ENCODE results near the gene OSBPL6. TPM values are rescaled to one million over a fixed set of nuclear protein-coding genes. Genes with fewer than 3 reads are reported as not detected.

The OSBPL6 gene
- total RNA-seq, 1 donor from 2014 or later = 6.4 TPM

DNA sequence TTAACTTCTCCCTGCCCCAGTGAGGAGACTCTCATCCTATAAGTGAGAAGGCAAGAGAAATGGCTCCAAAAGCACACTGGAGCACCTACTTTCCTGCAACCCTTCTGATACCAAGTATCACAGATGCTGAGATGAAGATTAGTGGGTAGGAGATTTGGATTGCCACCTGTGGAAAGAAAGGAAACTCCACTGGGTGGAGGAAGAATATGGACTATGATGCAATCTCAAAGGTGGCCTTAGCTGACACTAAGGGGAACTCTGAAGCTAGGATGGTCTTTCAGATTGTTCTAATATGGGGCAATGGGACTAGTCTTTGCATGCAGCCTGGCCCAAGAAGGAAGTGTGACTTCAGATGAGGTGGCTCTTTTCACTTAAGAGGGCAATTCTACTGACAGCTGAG is 235.0 kb downstream of the OSBPL6 start:
- TF ChIP-seq, protein P1, sequence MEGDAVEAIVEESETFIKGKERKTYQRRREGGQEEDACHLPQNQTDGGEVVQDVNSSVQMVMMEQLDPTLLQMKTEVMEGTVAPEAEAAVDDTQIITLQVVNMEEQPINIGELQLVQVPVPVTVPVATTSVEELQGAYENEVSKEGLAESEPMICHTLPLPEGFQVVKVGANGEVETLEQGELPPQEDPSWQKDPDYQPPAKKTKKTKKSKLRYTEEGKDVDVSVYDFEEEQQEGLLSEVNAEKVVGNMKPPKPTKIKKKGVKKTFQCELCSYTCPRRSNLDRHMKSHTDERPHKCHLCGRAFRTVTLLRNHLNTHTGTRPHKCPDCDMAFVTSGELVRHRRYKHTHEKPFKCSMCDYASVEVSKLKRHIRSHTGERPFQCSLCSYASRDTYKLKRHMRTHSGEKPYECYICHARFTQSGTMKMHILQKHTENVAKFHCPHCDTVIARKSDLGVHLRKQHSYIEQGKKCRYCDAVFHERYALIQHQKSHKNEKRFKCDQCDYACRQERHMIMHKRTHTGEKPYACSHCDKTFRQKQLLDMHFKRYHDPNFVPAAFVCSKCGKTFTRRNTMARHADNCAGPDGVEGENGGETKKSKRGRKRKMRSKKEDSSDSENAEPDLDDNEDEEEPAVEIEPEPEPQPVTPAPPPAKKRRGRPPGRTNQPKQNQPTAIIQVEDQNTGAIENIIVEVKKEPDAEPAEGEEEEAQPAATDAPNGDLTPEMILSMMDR (IDR thresholded peaks at IDR 0.05; ENCODE audit: borderline replicate concordance) = no peak
- no peak overlapping the region for H3K27ac ChIP-seq (replicated peaks)
- H3K36me3 ChIP-seq = peaks cover 79% of the 10 kb centered on the region
- H3K4me3 ChIP-seq = no peak overlapping the region
- H3K27me3 ChIP-seq (ENCODE audit: low read depth) = no peaks in the 10 kb centered on the region
- intact Hi-C loops (cut with micrococcal nuclease) = no loop called here
- peaks cover 17% of the 10 kb centered on the region for H3K9me3 ChIP-seq (replicated peaks)
- no peaks in the 10 kb centered on the region for H3K4me1 ChIP-seq
- no peak for DNase-seq

DNA sequence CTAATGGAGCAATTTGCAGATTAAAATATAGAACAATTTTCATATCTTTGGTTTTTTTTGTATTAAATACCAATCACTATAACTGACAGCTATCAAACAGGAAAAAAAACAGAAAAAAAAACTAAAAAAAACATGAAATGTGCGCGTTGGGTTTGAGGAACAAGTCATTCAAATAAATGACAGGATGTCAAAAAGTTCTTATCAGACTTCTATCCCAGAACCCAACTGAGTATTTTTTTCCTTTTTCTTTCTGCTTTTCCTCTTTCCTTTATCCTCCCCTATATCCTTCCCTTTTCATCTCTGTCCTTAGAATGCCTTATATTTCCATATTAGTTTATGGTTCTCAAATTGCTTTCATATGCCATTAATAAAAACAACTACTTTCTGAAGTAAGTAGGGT is 242.3 kb downstream of the OSBPL6 start:
- H3K27me3 ChIP-seq (ENCODE audit: low read depth) = no peaks in the 10 kb centered on the region
- no peak for DNase-seq
- H3K36me3 ChIP-seq = peaks cover 93% of the 10 kb centered on the region
- H3K27ac ChIP-seq (replicated peaks) = no peak overlapping the region
- H3K9me3 ChIP-seq (replicated peaks) = no peaks in the 10 kb centered on the region
- H3K4me3 ChIP-seq = no peak overlapping the region
- TF ChIP-seq, protein P1 (IDR thresholded peaks at IDR 0.05; ENCODE audit: borderline replicate concordance) = no peak
- intact Hi-C loops (cut with micrococcal nuclease) = no loop called here
- no peaks in the 10 kb centered on the region for H3K4me1 ChIP-seq

DNA sequence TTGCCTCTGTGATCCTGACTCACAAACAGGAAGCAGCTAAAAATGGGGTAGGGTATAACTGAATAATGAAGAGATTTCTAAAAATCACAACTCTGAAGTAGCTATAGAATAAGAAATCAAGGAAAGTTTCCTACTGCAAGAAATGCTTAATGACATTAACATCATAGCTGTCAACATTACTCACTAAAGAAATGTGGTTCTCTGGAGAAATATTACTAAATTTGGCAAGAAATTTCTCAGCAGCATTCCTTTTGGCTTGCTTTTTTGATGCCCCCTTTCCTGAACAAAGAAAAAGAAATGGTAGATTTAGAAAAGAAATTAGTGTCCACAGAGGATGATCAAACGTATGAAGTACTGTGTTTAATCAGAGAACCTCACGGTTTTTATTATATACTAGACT is 247.1 kb downstream of the OSBPL6 start:
- Histone ChIP-seq H3K9me3 (replicated peaks) (no peaks in the 10 kb centered on the region), H3K27ac (replicated peaks) (no peak overlapping the region), H3K36me3 (peaks cover 93% of the 10 kb centered on the region), H3K27me3 (ENCODE audit: low read depth) (no peaks in the 10 kb centered on the region), H3K4me3 (no peak overlapping the region), H3K4me1 (no peaks in the 10 kb centered on the region)
- TF ChIP-seq, protein P1 (IDR thresholded peaks at IDR 0.05; ENCODE audit: borderline replicate concordance) = no peak
- DNase-seq = no peak
- intact Hi-C loops (cut with micrococcal nuclease) = no loop called here

DNA sequence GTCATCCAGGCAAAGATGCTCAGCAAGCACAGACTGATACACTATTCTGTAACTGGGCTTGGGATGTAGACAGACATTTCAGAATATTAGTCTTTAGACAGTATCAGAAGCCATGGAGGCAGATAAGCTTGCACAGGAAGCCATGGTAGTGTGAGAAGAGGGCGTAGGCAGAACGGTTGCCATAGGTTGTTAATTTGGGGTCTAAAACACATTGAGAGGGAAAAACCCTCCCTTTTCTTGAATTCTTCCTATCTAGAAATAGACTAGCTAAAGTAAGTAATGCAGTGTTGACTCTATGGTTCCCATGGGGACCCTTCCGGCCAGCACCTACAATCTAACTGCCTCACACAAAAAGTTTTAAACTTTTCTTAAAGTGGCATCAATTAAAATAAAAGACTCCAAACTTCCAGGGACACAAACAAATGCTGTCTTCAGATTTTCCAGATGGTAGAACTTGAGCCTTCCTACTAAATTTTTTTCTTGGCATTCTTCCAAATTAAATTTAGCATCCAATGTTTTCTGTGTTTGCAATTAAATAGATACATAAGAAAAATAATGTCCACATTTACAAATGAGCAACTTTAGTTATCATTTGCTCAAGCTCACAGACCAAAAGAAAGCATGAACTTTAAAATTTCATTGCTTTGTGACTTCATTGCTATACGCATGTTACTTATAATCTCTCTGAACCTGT is 254.8 kb downstream of the OSBPL6 start:
- intact Hi-C loops (cut with micrococcal nuclease) = no loop called here
- peak overlapping the region; percentile 99 for H3K27ac ChIP-seq (replicated peaks)
- no peaks in the 10 kb centered on the region for H3K27me3 ChIP-seq (ENCODE audit: low read depth)
- TF ChIP-seq, protein P1 (IDR thresholded peaks at IDR 0.05; ENCODE audit: borderline replicate concordance) = no peak
- DNase-seq = no peak
- no peaks in the 10 kb centered on the region for H3K9me3 ChIP-seq (replicated peaks)
- H3K4me1 ChIP-seq = peaks cover 44% of the 10 kb centered on the region
- peaks cover 33% of the 10 kb centered on the region for H3K36me3 ChIP-seq
- peak overlapping the region; percentile 91 for H3K4me3 ChIP-seq

DNA sequence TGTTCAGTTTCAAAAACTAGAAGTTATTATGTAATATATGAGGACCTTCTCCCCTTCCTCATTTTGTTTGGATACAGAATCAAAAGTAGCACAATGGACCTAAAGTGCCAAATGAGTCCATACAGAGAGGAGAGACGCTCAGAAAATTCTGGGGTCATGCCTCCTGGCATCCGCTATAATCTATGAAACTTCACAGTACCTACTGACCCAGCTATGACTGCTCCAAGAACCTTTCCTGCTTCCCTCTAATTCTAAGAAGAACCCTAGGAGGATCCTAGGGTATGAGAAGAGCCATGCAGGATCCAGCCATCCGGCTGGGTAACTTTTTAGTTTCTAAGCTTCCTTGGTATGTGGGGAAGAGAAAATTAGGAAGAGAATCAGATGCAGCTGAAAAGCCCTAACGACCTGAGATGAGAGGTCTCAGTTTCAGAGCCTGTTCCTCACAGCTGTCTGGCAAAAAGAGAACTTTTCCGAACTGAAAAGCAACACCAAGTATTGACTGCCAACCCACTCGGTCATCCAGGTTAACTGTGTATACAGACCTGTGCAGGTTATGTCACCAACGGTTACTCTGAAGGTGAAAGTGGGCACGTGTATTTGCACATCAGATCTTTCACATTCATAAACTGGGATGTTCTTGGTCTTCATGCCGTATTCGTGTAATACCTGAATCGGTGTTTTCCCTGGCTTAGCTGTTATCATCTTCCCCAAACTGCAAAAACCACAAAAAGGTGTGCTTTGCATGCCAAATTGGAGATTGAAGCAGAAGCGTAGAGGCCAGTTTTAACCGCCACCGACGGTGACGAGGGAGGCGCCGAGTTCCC is 255.6 kb downstream of the OSBPL6 start:
- peak overlapping the region; percentile 99 for H3K27ac ChIP-seq (replicated peaks)
- intact Hi-C loops (cut with micrococcal nuclease) = no loop called here

More for the DNA sequence above, 255.6 kb downstream of the OSBPL6 start:
- TF ChIP-seq, protein P1 (IDR thresholded peaks at IDR 0.05; ENCODE audit: borderline replicate concordance) = no peak
- no peaks in the 10 kb centered on the region for H3K9me3 ChIP-seq (replicated peaks)
- H3K36me3 ChIP-seq = peaks cover 25% of the 10 kb centered on the region
- H3K27me3 ChIP-seq (ENCODE audit: low read depth) = no peaks in the 10 kb centered on the region
- H3K4me1 ChIP-seq = peaks cover 44% of the 10 kb centered on the region
- no peak for DNase-seq
- H3K4me3 ChIP-seq = peak overlapping the region; percentile 91
